Measurements from ENCODE around the gene COLEC11. TPM values are rescaled to one million over a fixed set of nuclear protein-coding genes. Genes with fewer than 3 reads are reported as not detected.

Gene COLEC11
- total RNA-seq, 1 donor from 2014 or later, result 10.1 TPM

DNA sequence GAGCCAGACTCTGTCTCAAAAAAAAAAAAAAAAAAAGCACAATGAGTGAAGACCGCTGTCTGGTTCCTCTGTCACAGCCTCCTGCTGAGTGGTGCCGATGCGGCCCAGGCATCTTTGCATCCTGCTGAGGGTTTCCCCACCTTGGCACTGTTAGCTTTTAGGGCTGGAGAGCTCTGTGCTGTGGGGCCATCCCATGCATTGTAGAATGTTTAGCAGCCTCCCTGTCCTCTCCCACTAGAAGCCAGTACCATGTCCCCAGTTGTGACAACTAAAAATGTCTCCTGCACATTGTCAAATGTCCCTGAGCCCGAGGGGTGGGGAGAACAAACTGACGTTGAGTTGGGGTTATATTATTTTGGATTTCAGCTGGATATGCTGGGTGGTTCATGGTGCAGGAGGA, 7.9 kb upstream of the COLEC11 start:
- DNase-seq (ENCODE audit: low spot score in 2 of 2, unreplicated experiment in 2 of 2), result no peak
- Mint-ChIP-seq H3K4me3 (no peak overlapping the region), H3K36me3 (peaks cover 18% of the 10 kb centered on the region), H3K27ac (peak overlapping the region; percentile 34), H3K9me3 (no peaks in the 10 kb centered on the region), H3K4me1 (no peaks in the 10 kb centered on the region), H3K27me3 (ENCODE audit: low read depth) (no peaks in the 10 kb centered on the region)
- TF ChIP-seq, protein P1, sequence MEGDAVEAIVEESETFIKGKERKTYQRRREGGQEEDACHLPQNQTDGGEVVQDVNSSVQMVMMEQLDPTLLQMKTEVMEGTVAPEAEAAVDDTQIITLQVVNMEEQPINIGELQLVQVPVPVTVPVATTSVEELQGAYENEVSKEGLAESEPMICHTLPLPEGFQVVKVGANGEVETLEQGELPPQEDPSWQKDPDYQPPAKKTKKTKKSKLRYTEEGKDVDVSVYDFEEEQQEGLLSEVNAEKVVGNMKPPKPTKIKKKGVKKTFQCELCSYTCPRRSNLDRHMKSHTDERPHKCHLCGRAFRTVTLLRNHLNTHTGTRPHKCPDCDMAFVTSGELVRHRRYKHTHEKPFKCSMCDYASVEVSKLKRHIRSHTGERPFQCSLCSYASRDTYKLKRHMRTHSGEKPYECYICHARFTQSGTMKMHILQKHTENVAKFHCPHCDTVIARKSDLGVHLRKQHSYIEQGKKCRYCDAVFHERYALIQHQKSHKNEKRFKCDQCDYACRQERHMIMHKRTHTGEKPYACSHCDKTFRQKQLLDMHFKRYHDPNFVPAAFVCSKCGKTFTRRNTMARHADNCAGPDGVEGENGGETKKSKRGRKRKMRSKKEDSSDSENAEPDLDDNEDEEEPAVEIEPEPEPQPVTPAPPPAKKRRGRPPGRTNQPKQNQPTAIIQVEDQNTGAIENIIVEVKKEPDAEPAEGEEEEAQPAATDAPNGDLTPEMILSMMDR (IDR thresholded peaks at IDR 0.05; ENCODE audit: unreplicated experiment), result no peak

DNA sequence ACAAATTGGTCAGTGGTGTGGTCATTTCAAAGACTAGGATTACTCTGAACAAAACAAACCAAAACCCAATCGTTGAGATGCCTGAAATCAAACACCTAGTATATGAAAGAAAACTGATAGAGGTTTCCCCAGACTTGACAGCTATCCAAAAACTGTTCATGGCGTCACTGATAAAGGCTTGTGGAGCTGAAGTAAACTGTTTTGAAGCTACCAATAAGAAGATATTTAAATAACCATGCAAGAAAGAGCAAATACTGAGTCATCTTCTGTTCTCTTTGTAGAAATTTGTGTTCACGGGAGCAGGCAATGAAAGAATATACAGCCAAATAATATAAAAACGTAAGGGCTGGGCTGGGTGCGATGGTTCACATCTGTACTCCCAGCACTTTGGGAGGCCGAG, 7.5 kb upstream of the COLEC11 start:
- no peak overlapping the region for H3K4me3 Mint-ChIP-seq
- peaks cover 18% of the 10 kb centered on the region for H3K36me3 Mint-ChIP-seq
- no peak for DNase-seq (ENCODE audit: low spot score in 2 of 2, unreplicated experiment in 2 of 2)
- H3K27me3 Mint-ChIP-seq (ENCODE audit: low read depth), result no peaks in the 10 kb centered on the region
- H3K27ac Mint-ChIP-seq, result peak overlapping the region; percentile 34
- H3K4me1 Mint-ChIP-seq, result no peaks in the 10 kb centered on the region
- H3K9me3 Mint-ChIP-seq, result no peaks in the 10 kb centered on the region
- TF ChIP-seq, protein P1 (IDR thresholded peaks at IDR 0.05; ENCODE audit: unreplicated experiment), result no peak

DNA sequence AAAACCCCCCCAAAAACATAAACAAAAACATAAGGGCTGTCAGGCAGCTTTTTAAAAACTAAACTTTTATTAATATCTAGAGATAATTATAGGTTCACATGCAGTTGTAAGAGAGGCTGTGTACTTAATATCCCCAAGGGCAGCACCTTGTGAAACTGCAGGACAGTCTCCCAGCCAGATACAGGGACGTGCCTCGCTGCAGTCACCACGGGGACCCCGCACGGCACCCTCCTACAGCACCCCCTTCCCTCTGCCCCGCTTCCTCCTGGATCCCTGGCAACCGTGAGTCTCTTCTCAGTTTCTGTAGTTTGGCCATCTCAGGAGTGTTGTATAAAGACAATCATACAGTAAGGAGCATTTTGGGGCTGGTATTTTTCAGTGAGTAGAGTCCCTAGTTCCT, 6.8 kb upstream of the COLEC11 start:
- no peak overlapping the region for H3K27ac Mint-ChIP-seq
- no peak overlapping the region for H3K4me3 Mint-ChIP-seq
- no peaks in the 10 kb centered on the region for H3K27me3 Mint-ChIP-seq (ENCODE audit: low read depth)
- no peaks in the 10 kb centered on the region for H3K9me3 Mint-ChIP-seq
- H3K36me3 Mint-ChIP-seq, result peaks cover 23% of the 10 kb centered on the region
- TF ChIP-seq, protein P1 (IDR thresholded peaks at IDR 0.05; ENCODE audit: unreplicated experiment), result no peak
- DNase-seq (ENCODE audit: low spot score in 2 of 2, unreplicated experiment in 2 of 2), result no peak
- H3K4me1 Mint-ChIP-seq, result no peaks in the 10 kb centered on the region

DNA sequence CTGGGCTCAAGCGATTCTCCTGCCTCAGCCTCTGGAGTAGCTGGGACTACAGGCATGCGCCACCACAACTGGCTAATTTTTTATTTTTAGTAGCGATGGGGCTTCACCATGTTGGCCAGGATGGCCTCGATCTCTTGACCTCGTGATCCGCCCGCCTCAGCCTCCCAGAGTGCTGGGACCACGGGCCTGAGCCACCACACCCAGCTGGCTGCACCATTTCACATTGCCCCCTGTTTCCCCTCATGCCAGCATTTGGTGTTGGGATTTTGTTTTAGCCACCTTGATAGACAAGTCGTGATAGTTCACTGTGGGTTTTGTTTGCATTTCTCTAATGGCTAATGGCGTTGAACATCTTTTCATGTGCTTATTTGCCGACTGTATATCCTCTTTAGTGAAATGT, 5.8 kb upstream of the COLEC11 start:
- DNase-seq (ENCODE audit: low spot score in 2 of 2, unreplicated experiment in 2 of 2), result no peak
- H3K4me1 Mint-ChIP-seq, result no peaks in the 10 kb centered on the region
- TF ChIP-seq, protein P1 (IDR thresholded peaks at IDR 0.05; ENCODE audit: unreplicated experiment), result no peak
- H3K36me3 Mint-ChIP-seq, result peaks cover 27% of the 10 kb centered on the region
- no peak overlapping the region for H3K4me3 Mint-ChIP-seq
- no peak overlapping the region for H3K27ac Mint-ChIP-seq
- no peaks in the 10 kb centered on the region for H3K9me3 Mint-ChIP-seq
- no peaks in the 10 kb centered on the region for H3K27me3 Mint-ChIP-seq (ENCODE audit: low read depth)

DNA sequence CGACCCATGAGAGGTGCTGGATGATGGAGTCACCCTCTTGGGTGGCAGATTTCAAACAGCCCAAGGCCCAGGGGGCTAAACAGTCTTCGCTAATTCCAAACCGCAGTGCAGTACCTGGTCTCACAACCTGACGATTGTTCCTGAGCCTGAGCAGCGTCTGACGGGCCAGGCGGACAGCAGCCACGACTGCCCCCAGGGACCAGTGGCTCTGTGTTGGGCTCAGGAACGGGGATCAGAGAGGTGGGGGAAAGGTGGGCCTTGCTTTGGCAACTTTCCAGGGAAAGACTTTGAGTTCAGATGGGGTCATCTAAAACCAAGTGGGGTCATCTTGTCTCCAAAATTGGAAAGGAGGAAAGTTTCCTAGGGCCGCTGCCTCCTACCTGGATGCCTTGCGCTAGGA, 492 bp downstream of the COLEC11 start:
- peaks cover 10% of the 10 kb centered on the region for H3K36me3 Mint-ChIP-seq

More for the DNA sequence above, 492 bp downstream of the COLEC11 start:
- TF ChIP-seq, protein P1 (IDR thresholded peaks at IDR 0.05; ENCODE audit: unreplicated experiment), result no peak
- Mint-ChIP-seq H3K27ac (no peak overlapping the region), H3K4me3 (no peak overlapping the region), H3K27me3 (ENCODE audit: low read depth) (peaks cover 2% of the 10 kb centered on the region), H3K9me3 (no peaks in the 10 kb centered on the region), H3K4me1 (peaks cover 15% of the 10 kb centered on the region)
- no peak for DNase-seq (ENCODE audit: low spot score in 2 of 2, unreplicated experiment in 2 of 2)

Data from mesothelial cell of epicardium (in vitro differentiated cells).